Endothelial cell of umbilical vein (primary cell): ENCODE data around the gene HSF2BP. TPM values are rescaled to one million over a fixed set of nuclear protein-coding genes. Genes with fewer than 3 reads are reported as not detected.

Experiments
- BruUV-seq: library from RNA; stranded (reverse); fragments of 400-500 nt; replicated peaks from 2 replicates; lab custom pipeline; 2021; lab: Mats Ljungman, UMichigan
- CTCF ChIA-PET: fragments of 300-600, 350-600 bp; sonication (Branson Sonifier 250); formaldehyde crosslinking; loops from one replicate; lab custom pipeline; 2021; ENCODE audit warnings: antibody characterized with exemption, inconsistent platforms; lab: Charles Lee
- POLR2A ChIA-PET: fragments of 300-600, 350-600 bp; sonication (Branson Sonifier 250); formaldehyde crosslinking; loops from one replicate; lab custom pipeline; 2021; ENCODE audit warnings: antibody characterized with exemption, inconsistent platforms; lab: Charles Lee
- DNase-seq: peaks from one replicate; pipeline ENCODE4 v3.0.0-alpha.2; 2011; ENCODE audit warnings: low read depth, low spot score
- FAIRE-seq: peaks from 2 replicates; lab custom pipeline; 2011; peaks lifted over from hg19 to GRCh38; lab: Jason Lieb, UNC
- H2AFZ ChIP-seq: 2 replicates; pipeline ENCODE4 v1.6.0; 2012; ENCODE audit warnings: low read depth, low read length, control low read depth, inconsistent platforms
- H3K27ac ChIP-seq: 2 replicates; pipeline ENCODE4 v1.5.1; 2011; ENCODE audit warnings: low read depth, mild to moderate bottlenecking, control low read depth, low read length, moderate library complexity; ENCODE audit not compliant: insufficient read depth
- H3K27me3 ChIP-seq, 2 experiments: 2 replicates each; pipeline versions ENCODE4 v1.6.0 to v1.6.1; 2011; ENCODE audit warnings: low read length in 2 of 2, mixed read lengths in 1 of 2; ENCODE audit not compliant: control insufficient read depth in 2 of 2, insufficient read depth in 2 of 2
- H3K36me3 ChIP-seq, 2 experiments: 2 replicates in 1 of 2; 3 replicates in 1 of 2; pipeline ENCODE4 v1.5.1; 2011; ENCODE audit warnings: low read length in 2 of 2, mild to moderate bottlenecking in 1 of 2, moderate library complexity in 1 of 2; ENCODE audit not compliant: control insufficient read depth in 2 of 2, insufficient read depth in 2 of 2; ENCODE audit errors: extremely low read depth in 1 of 2
- H3K4me1 ChIP-seq: 3 replicates; pipeline ENCODE4 v1.5.1; 2011; ENCODE audit warnings: mild to moderate bottlenecking, low read length; ENCODE audit not compliant: control insufficient read depth, insufficient read depth; ENCODE audit errors: extremely low read depth
- H3K4me2 ChIP-seq: 2 replicates; pipeline ENCODE4 v1.6.1; 2011; ENCODE audit warnings: low read length, control low read depth, mixed read lengths; ENCODE audit not compliant: insufficient read depth
- H3K4me3 ChIP-seq, 3 experiments: fragments of 200-600 bp in 1 of 3; sonication (generic), shearing (Covaris generic) in 1 of 3; replicated peaks in 1 of 3; 2 replicates each; pipeline ENCODE4 v1.5.1; 2011 to 2016; ENCODE audit warnings: control low read depth in 3 of 3, low read length in 3 of 3, mild to moderate bottlenecking in 2 of 3, inconsistent platforms in 1 of 3, low read depth in 1 of 3, moderate library complexity in 1 of 3; ENCODE audit not compliant: insufficient read depth in 1 of 3
- H3K79me2 ChIP-seq: 2 replicates; pipeline ENCODE4 v1.6.0; 2012; ENCODE audit warnings: low read length, inconsistent platforms; ENCODE audit not compliant: control insufficient read depth, insufficient read depth
- H3K9ac ChIP-seq: replicated peaks from 2 replicates; pipeline ENCODE3; 2011; ENCODE audit warnings: low read length, control low read depth; ENCODE audit not compliant: insufficient read depth; ENCODE audit errors: extremely low read depth
- H3K9me1 ChIP-seq: replicated peaks from 3 replicates; pipeline ENCODE4 v1.6.0; 2011; ENCODE audit warnings: mild to moderate bottlenecking, low read length; ENCODE audit not compliant: control insufficient read depth, insufficient read depth; ENCODE audit errors: extremely low read depth
- H3K9me3 ChIP-seq: replicated peaks from 2 replicates; pipeline ENCODE4 v1.5.1; 2012; ENCODE audit warnings: low read length, inconsistent platforms; ENCODE audit not compliant: control insufficient read depth, insufficient read depth
- H4K20me1 ChIP-seq: replicated peaks from 2 replicates; pipeline ENCODE3; 2011; ENCODE audit warnings: mild to moderate bottlenecking, low read length; ENCODE audit not compliant: control insufficient read depth, insufficient read depth; ENCODE audit errors: extremely low read depth
- EZH2 ChIP-seq: IDR thresholded peaks from 2 replicates; pipeline ENCODE4 v1.6.1; 2012; ENCODE audit warnings: borderline replicate concordance, low read depth, mild to moderate bottlenecking, moderate library complexity, low read length, inconsistent platforms; ENCODE audit not compliant: severe bottlenecking
- FOS ChIP-seq: IDR thresholded peaks from 2 replicates; pipeline ENCODE4 v1.6.1; 2011; ENCODE audit warnings: mild to moderate bottlenecking, low read length, moderate library complexity, borderline replicate concordance; ENCODE audit not compliant: insufficient read depth
- GATA2 ChIP-seq: IDR thresholded peaks from 2 replicates; pipeline ENCODE4 v1.7.0; 2011; ENCODE audit warnings: low read depth, mild to moderate bottlenecking, moderate library complexity, mixed read lengths, low read length; ENCODE audit not compliant: insufficient read length, insufficient read depth
- JUN ChIP-seq: IDR thresholded peaks from 2 replicates; pipeline ENCODE4 v1.6.1; 2011; ENCODE audit warnings: borderline replicate concordance, low read depth; ENCODE audit not compliant: insufficient read length, insufficient read depth
- MAX ChIP-seq: IDR thresholded peaks from 2 replicates; pipeline ENCODE4 v1.6.1; 2011; ENCODE audit not compliant: insufficient read depth, insufficient read length
- MYC ChIP-seq: IDR thresholded peaks from one replicate; pipeline ENCODE4 v1.6.1; 2011; ENCODE audit warnings: mild to moderate bottlenecking, low read depth, low read length
- POLR2A ChIP-seq: IDR thresholded peaks from 2 replicates; pipeline ENCODE4 v1.6.1; 2012; ENCODE audit warnings: low read depth, mild to moderate bottlenecking, control low read depth, low read length
- POLR2AphosphoS5 ChIP-seq: IDR thresholded peaks from 2 replicates; pipeline ENCODE4 v1.6.1; 2012; ENCODE audit warnings: low read depth, mild to moderate bottlenecking, control low read depth, low read length, moderate library complexity; ENCODE audit not compliant: insufficient read depth
- dilution Hi-C: fragments of 300-500 bp; cut with MboI; formaldehyde crosslinking; loops from one replicate; pipeline ENCODE4 v1.15.0; 2019; ENCODE audit warnings: low sequenced_read_pairs; ENCODE audit not compliant: extremely low pct_ligation_motif_present
- intact Hi-C: fragments of 100-400 bp; cut with micrococcal nuclease; formaldehyde crosslinking; loops from one replicate; pipeline ENCODE4 v1.10.0; 2022
- polyA plus RNA-seq, 4 experiments: library from polyadenylated mRNA; depleted of rRNA in 3 of 4; stranded (reverse) in 3 of 4; unstranded in 1 of 4; fragments of >200 nt; gene quantifications; 2 replicates each; pipeline versions ENCODE4 v1.2.1 to v1.2.3, GENCODE V29; 2011 to 2012; ENCODE audit warnings: missing spikeins in 1 of 4
- total RNA-seq: library from RNA; stranded (reverse); gene quantifications from 2 replicates; pipeline ENCODE4 v1.2.3, GENCODE V29; 2021
- TF ChIP-seq, protein P1 (sequence below), 2 donors: IDR thresholded peaks; 1 replicate in 1 of 2; 2 replicates in 1 of 2; pipeline ENCODE4 v1.5.1; 2011; ENCODE audit warnings: low read length in 2 of 2, mild to moderate bottlenecking in 2 of 2, moderate library complexity in 2 of 2, control low read depth in 1 of 2, inconsistent platforms in 1 of 2, low read depth in 1 of 2; ENCODE audit not compliant: insufficient read depth in 1 of 2; ENCODE audit errors: extremely low read depth in 1 of 2

HSF2BP gene
- total and polyA plus RNA-seq, 2 donors (not counting 3 experiments of a cell fraction or from before 2014, with no cell fraction given), result 0.41 to 0.55 TPM

GRCh38 chr21:43585514-43585913 is 73.8 kb downstream of the HSF2BP start:
- no peaks in the 10 kb centered on the region for H3K36me3 ChIP-seq
- ChIA-PET POLR2A (interaction anchor here (0.6 kb wide), 1 partner anchor 12 kb away, joined by 3 read pairs; no protein-coding TSS in a partner anchor), CTCF (interaction anchor here (0.8 to 1.7 kb wide), 3 partner anchors 11 to 60 kb away, joined by 3 to 6 read pairs (median 4); no protein-coding TSS in a partner anchor)
- no peaks in the 10 kb centered on the region for H3K27me3 ChIP-seq
- dilution Hi-C loops (no loop called here), intact Hi-C loops (no loop called here)
- no peaks in the 10 kb centered on the region for H3K79me2 ChIP-seq
- H4K20me1 ChIP-seq, result no peaks in the 10 kb centered on the region
- no peak overlapping the region for H2AFZ ChIP-seq
- H3K4me2 ChIP-seq, result peak overlapping the region; percentile 60
- TF ChIP-seq MYC (no peak), MAX (no peak), FOS (no peak), JUN (no peak), GATA2 (no peak), POLR2AphosphoS5 (no peak), POLR2A (no peak), EZH2 (no peak)
- TF ChIP-seq, protein P1, sequence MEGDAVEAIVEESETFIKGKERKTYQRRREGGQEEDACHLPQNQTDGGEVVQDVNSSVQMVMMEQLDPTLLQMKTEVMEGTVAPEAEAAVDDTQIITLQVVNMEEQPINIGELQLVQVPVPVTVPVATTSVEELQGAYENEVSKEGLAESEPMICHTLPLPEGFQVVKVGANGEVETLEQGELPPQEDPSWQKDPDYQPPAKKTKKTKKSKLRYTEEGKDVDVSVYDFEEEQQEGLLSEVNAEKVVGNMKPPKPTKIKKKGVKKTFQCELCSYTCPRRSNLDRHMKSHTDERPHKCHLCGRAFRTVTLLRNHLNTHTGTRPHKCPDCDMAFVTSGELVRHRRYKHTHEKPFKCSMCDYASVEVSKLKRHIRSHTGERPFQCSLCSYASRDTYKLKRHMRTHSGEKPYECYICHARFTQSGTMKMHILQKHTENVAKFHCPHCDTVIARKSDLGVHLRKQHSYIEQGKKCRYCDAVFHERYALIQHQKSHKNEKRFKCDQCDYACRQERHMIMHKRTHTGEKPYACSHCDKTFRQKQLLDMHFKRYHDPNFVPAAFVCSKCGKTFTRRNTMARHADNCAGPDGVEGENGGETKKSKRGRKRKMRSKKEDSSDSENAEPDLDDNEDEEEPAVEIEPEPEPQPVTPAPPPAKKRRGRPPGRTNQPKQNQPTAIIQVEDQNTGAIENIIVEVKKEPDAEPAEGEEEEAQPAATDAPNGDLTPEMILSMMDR (IDR thresholded peaks at IDR 0.05; ENCODE audit: extremely low read depth in 1 of 2, insufficient read depth in 1 of 2, low read depth in 1 of 2, low read length in 2 of 2), result no peak
- H3K9me3 ChIP-seq, result no peaks in the 10 kb centered on the region
- DNase-seq (no peak), FAIRE-seq (no peak)
- H3K9me1 ChIP-seq, result no peaks in the 10 kb centered on the region
- H3K27ac ChIP-seq, result peak overlapping the region; percentile 99
- peaks cover 23% of the 10 kb centered on the region for H3K4me1 ChIP-seq
- TSS peak; percentile 99 for BruUV-seq
- H3K9ac ChIP-seq, result peak overlapping the region; percentile 91
- no peak overlapping the region for H3K4me3 ChIP-seq
